Loucy (cell line): ENCODE data around the gene ISLR2.

Experiments used
- H2AFZ ChIP-seq: fragments of 200-600 bp; sonication (generic); 2 replicates; pipeline ENCODE4 v1.6.0; 2016; ENCODE audit warnings: antibody characterized with exemption, mild to moderate bottlenecking, low read length, moderate library complexity
- H3F3A ChIP-seq: fragments of 200-600 bp; 2 replicates; pipeline ENCODE4 v1.6.0; 2016; ENCODE audit warnings: antibody characterized with exemption, low read depth, mild to moderate bottlenecking
- H3K27me3 ChIP-seq: fragments of 200-600 bp; sonication (generic); 2 replicates; pipeline ENCODE4 v1.6.1; 2014; ENCODE audit warnings: low read length, mild to moderate bottlenecking; ENCODE audit not compliant: insufficient read depth, poor library complexity, severe bottlenecking
- H3K36me3 ChIP-seq: fragments of 200-600 bp; sonication (generic); 2 replicates; pipeline ENCODE4 v1.6.1; 2016; ENCODE audit warnings: low read length; ENCODE audit not compliant: insufficient read depth
- H3K4me1 ChIP-seq: fragments of 200-600 bp; sonication (generic); 2 replicates; pipeline ENCODE4 v1.5.1; 2014; ENCODE audit warnings: low read length, mild to moderate bottlenecking; ENCODE audit not compliant: insufficient read depth, poor library complexity, severe bottlenecking
- H3K4me2 ChIP-seq: fragments of 200-600 bp; sonication (generic); 2 replicates; pipeline ENCODE4 v1.6.0; 2014; ENCODE audit warnings: antibody characterized with exemption, low read length, low read depth, mild to moderate bottlenecking; ENCODE audit not compliant: poor library complexity, severe bottlenecking
- H3K4me3 ChIP-seq: fragments of 200-600 bp; sonication (generic); 2 replicates; pipeline ENCODE4 v1.5.1; 2014; ENCODE audit warnings: low read length, mild to moderate bottlenecking, mixed read lengths; ENCODE audit not compliant: poor library complexity, severe bottlenecking
- H3K79me2 ChIP-seq: fragments of 200-600 bp; sonication (generic); 2 replicates; pipeline ENCODE4 v1.6.1; 2014; ENCODE audit warnings: low read length; ENCODE audit not compliant: insufficient read depth
- H3K9ac ChIP-seq: fragments of 200-600 bp; sonication (generic); 2 replicates; pipeline ENCODE4 v1.6.0; 2014; ENCODE audit warnings: mild to moderate bottlenecking, low read depth, low read length, moderate library complexity; ENCODE audit not compliant: poor library complexity, severe bottlenecking
- H3K9me2 ChIP-seq: fragments of 200-600 bp; sonication (generic); replicated peaks from 2 replicates; pipeline ENCODE4 v1.6.1; 2016; ENCODE audit warnings: low read depth, low read length, mixed read lengths
- H3K9me3 ChIP-seq: fragments of 200-600 bp; sonication (generic); 2 replicates; pipeline ENCODE4 v1.6.1; 2014; ENCODE audit warnings: mild to moderate bottlenecking, antibody characterized with exemption, low read length, low read depth; ENCODE audit not compliant: insufficient read depth
- H4K20me1 ChIP-seq: fragments of 200-600 bp; sonication (generic); 2 replicates; pipeline ENCODE4 v1.6.0; 2014; ENCODE audit warnings: antibody characterized with exemption, low read length, mild to moderate bottlenecking; ENCODE audit not compliant: insufficient read depth, poor library complexity, severe bottlenecking
- EZH2phosphoT487 ChIP-seq: fragments of 200-600 bp; IDR thresholded peaks from 2 replicates; pipeline ENCODE4 v1.6.1; 2018; ENCODE audit warnings: antibody characterized with exemption, mild to moderate bottlenecking, moderate library complexity, borderline replicate concordance
- TF ChIP-seq, protein P1 (sequence below): fragments of 200-600 bp; sonication (generic); conservative IDR thresholded peaks from 2 replicates; pipeline ENCODE4 v1.5.1; 2014; ENCODE audit warnings: mild to moderate bottlenecking, antibody characterized with exemption, low read length

Gene ISLR2

DNA sequence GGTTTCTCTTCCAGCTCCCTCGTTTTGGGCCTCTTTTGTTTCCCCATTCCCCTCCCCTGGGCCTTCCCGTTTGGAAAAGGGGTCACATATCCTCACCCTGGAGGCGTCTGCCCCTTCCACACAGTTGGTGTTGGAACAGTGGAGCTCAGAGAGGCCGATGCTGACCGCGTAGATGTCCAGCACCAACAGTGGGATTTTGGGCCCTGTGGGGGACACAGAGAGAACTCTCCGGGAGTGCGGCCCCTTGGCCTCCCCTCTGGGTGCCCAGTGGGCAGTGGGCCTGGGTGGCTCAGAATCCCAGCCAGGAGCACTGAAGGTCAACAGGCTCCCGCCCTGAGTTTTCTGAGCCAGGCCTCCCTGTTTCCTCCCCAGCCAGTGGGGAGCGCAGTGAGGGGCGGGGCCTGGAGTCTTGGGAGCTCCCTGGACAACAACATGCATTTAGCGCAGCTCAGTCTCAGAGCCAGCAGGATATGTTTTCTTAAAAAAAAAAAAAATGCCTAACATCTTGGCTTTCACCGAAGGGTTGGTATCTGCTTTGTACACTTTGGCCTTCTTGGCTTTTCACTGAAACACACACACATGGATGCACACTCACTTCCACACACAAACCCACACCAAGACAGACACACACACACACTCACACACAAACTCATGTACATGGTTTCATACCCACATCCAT, 42.5 kb downstream of the ISLR2 start:
- H2AFZ ChIP-seq, result no peak overlapping the region
- no peak overlapping the region for H3K4me3 ChIP-seq
- H3K4me2 ChIP-seq, result no peak overlapping the region
- no peaks in the 10 kb centered on the region for H3K9me2 ChIP-seq
- H3K79me2 ChIP-seq, result no peaks in the 10 kb centered on the region
- H3K36me3 ChIP-seq, result no peaks in the 10 kb centered on the region
- no peak overlapping the region for H3K9ac ChIP-seq
- H4K20me1 ChIP-seq, result no peaks in the 10 kb centered on the region
- TF ChIP-seq EZH2phosphoT487, result no peak
- TF ChIP-seq, protein P1, sequence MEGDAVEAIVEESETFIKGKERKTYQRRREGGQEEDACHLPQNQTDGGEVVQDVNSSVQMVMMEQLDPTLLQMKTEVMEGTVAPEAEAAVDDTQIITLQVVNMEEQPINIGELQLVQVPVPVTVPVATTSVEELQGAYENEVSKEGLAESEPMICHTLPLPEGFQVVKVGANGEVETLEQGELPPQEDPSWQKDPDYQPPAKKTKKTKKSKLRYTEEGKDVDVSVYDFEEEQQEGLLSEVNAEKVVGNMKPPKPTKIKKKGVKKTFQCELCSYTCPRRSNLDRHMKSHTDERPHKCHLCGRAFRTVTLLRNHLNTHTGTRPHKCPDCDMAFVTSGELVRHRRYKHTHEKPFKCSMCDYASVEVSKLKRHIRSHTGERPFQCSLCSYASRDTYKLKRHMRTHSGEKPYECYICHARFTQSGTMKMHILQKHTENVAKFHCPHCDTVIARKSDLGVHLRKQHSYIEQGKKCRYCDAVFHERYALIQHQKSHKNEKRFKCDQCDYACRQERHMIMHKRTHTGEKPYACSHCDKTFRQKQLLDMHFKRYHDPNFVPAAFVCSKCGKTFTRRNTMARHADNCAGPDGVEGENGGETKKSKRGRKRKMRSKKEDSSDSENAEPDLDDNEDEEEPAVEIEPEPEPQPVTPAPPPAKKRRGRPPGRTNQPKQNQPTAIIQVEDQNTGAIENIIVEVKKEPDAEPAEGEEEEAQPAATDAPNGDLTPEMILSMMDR, result no peak
- no peaks in the 10 kb centered on the region for H3K9me3 ChIP-seq
- H3K4me1 ChIP-seq, result no peaks in the 10 kb centered on the region
- no peaks in the 10 kb centered on the region for H3F3A ChIP-seq
- no peaks in the 10 kb centered on the region for H3K27me3 ChIP-seq

DNA sequence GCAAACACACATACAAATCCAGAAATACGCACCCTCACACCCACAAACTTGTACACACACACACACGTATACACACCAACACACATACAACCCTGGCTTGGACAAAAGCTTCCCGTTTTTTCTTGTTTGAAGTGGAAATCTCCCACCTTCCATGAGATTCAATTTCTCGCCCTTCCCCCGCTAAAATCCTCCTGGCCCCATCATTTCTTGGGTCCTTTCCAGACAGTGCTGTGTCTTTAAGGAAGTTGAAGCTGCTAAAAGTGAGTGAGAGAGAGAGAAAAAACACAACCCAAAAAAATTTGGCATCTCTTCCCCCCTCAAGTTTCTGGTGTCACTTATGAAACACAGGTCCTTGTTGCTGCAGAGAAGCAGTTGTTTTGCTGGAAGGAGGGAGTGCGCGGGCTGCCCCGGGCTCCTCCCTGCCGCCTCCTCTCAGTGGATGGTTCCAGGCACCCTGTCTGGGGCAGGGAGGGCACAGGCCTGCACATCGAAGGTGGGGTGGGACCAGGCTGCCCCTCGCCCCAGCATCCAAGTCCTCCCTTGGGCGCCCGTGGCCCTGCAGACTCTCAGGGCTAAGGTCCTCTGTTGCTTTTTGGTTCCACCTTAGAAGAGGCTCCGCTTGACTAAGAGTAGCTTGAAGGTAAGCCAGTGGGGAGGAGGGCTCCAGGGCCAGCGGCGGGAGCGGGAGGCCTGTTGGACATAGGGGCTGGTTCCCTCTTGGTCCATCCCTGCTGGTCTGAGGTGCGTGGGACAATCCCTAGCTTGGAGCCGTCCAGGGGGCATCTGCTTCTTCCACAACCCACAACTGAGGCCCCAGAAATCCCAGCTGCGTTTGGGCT, 43.2 kb downstream of the ISLR2 start, which contains the start of gene ISLR:
Gene ISLR, plus strand, starts transcription at position 331 of the 839 bp plus-strand sequence. CDS start 1,149 bp downstream, outside the sequence.
- H2AFZ ChIP-seq, result no peak within 1 kb of the TSS
- H3K9ac ChIP-seq, result no peak within 1 kb of the TSS
- no peak for TF ChIP-seq EZH2phosphoT487
- TF ChIP-seq, protein P1, result no peak
- no peaks in the 10 kb centered on the region for H3K9me3 ChIP-seq
- no peaks in the 10 kb centered on the region for H3K9me2 ChIP-seq
- no peaks in the 10 kb centered on the region for H4K20me1 ChIP-seq
- H3K4me1 ChIP-seq, result no peaks in the 10 kb centered on the region
- no peak within 1 kb of the TSS for H3K4me3 ChIP-seq
- no peaks in the 10 kb centered on the region for H3K79me2 ChIP-seq
- H3K36me3 ChIP-seq, result no peaks in the 10 kb centered on the region
- H3F3A ChIP-seq, result no peaks in the 10 kb centered on the region
- H3K4me2 ChIP-seq, result no peak within 1 kb of the TSS
- H3K27me3 ChIP-seq, result no peaks in the 10 kb centered on the region

DNA sequence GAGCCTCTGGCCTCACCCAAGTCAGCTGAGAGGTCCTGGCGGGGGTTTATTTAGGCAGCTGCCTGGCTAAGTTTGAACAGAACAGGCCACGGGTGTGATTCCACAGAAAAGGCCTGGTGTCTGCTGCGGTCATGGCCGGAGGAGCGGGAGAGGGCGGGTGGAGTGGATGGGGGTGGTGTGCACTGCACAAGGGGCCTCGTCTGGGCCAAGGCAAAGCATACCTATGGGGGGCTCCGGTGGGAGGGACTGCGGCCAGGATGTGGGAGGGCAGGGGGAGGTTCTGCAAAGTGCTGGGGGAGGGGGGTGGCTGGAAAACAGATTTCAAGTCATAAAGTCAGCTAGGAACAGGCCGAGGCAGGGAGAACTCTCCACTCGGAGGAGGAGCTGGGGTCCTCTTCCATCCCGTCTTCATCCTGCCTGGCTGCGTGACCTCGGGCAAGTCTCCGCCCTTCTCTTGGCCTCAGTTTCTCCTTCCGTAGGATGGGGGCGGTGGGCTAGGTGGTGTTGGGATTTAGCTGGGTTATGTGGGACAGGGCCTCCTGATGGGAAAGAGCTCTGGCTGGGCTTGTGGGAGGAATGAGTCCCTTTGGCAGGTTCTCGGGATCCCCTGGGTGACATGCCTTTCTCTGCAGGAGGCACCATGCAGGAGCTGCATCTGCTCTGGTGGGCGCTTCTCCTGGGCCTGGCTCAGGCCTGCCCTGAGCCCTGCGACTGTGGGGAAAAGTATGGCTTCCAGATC, 44.0 kb downstream of the ISLR2 start:
- Histone ChIP-seq H3K9ac (no peak overlapping the region), H3K4me1 (no peaks in the 10 kb centered on the region), H3F3A (no peaks in the 10 kb centered on the region), H2AFZ (no peak overlapping the region), H3K27me3 (no peaks in the 10 kb centered on the region), H3K36me3 (no peaks in the 10 kb centered on the region), H3K4me3 (no peak overlapping the region), H3K4me2 (no peak overlapping the region), H3K9me2 (no peaks in the 10 kb centered on the region), H3K79me2 (no peaks in the 10 kb centered on the region), H4K20me1 (no peaks in the 10 kb centered on the region), H3K9me3 (no peaks in the 10 kb centered on the region)
- no peak for TF ChIP-seq EZH2phosphoT487
